Measurements from ENCODE around the gene WDR31.
"Not testable (repeated sequence)": the region's sequence is repeated elsewhere in the genome, so short reads cannot be mapped to it uniquely, and the experiment has no call there.

- not testable (repeated sequence) for TF ChIP-seq POLR2A, CTCF (IDR thresholded peaks at IDR 0.05)
Measured at GRCh38 chr9:113296247-113296646, 43.8 kb downstream of the WDR31 start.

Measured in lower leg skin (tissue), 3 donors.